BLaER1 treated with 17β-estradiol and CSF1 and Interleukin-3, amounts not matched to agents 10 nM and 100 nM (cell line): ENCODE measurements around the gene CACNG4.

ENCODE experiments used
- H3K27ac ChIP-seq, 11 experiments: shearing (Covaris generic); formaldehyde crosslinking; 2 replicates each; pipeline ENCODE4 v1.8.1; 2022
- H3K27me3 ChIP-seq, 11 experiments: shearing (Covaris generic); formaldehyde crosslinking; 2 replicates each; pipeline ENCODE4 v1.8.1; 2022
- H3K36me3 ChIP-seq, 11 experiments: shearing (Covaris generic); formaldehyde crosslinking; 2 replicates each; pipeline ENCODE4 v1.8.1; 2022
- H3K4me1 ChIP-seq, 10 experiments: shearing (Covaris generic); formaldehyde crosslinking; 2 replicates each; pipeline ENCODE4 v1.8.1; 2022
- H3K4me2 ChIP-seq, 11 experiments: shearing (Covaris generic); formaldehyde crosslinking; 2 replicates each; pipeline ENCODE4 v1.8.1; 2022
- H3K4me3 ChIP-seq, 10 experiments: shearing (Covaris generic); formaldehyde crosslinking; 2 replicates each; pipeline ENCODE4 v1.8.1; 2022
- H3K9ac ChIP-seq, 11 experiments: shearing (Covaris generic); formaldehyde crosslinking; 2 replicates each; pipeline ENCODE4 v1.8.1; 2022
- H3K9me3 ChIP-seq, 11 experiments: shearing (Covaris generic); formaldehyde crosslinking; replicated peaks in 1 of 11; 2 replicates each; pipeline ENCODE4 v1.8.1; 2022
- H4K20me1 ChIP-seq, 11 experiments: shearing (Covaris generic); formaldehyde crosslinking; 2 replicates each; pipeline ENCODE4 v1.8.1; 2022
- Cebpa-rat ChIP-seq, 11 experiments: shearing (Covaris generic); IDR thresholded peaks; 2 replicates each; pipeline ENCODE4 v1.8.1; 2022

CACNG4 gene

DNA sequence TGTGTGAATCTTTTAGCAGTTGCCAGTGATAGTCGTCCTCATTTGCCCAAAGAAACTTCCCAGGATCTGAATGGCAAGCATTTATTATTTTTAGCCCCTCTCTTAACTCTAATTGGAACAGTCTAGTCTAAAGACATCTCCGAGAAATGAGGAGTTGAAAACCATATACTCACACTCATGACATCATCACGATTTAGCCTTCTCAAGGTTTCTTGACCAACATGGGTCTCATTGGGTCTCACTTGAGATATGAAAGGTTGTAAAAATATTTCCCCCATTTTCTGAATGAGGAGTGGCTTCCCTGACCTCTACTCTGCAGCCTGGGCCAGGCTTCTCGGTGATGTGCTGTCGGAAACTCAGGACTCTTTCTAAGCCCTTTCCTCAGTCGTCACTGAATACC is 42.8 kb downstream of the CACNG4 start:
- Histone ChIP-seq H3K4me2 (no peak overlapping the region), H3K36me3 (no peaks in the 10 kb centered on the region), H3K9me3 (peaks cover 0 to 6% (median 0%) of the 10 kb centered on the region in 11 experiments; a peak in 1 of 22 replicates), H4K20me1 (no peaks in the 10 kb centered on the region), H3K4me1 (peaks cover 0 to 24% (median 12%) of the 10 kb centered on the region in 10 experiments; a peak in 13 of 20 replicates), H3K27ac (no peak overlapping the region), H3K9ac (no peak overlapping the region), H3K27me3 (no peaks in the 10 kb centered on the region), H3K4me3 (no peak overlapping the region)
- TF ChIP-seq Cebpa-rat (IDR thresholded peaks at IDR 0.05) = no peak

DNA sequence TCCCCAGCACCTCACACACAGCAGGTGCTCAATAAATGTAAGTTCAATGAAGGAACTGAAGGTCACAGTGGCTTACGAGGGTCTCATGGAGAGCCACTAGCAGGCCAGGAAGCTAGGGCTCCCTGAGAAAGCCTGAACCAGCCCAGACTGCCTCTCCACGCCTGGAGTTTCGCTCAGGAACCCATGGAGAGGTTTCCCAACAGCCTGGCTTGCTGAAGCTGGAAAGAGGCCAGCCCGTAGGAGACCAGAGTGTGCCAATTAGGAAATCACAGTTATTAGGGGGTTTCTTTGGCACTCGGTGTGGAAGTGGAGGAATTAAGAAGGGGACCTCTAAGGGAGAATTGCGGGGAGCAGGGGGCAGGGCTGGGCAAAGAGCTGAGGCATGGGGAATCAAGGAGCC is 43.6 kb downstream of the CACNG4 start:
- Histone ChIP-seq H3K9ac (no peak overlapping the region), H3K36me3 (no peaks in the 10 kb centered on the region), H3K27me3 (no peaks in the 10 kb centered on the region), H3K27ac (no peak overlapping the region), H3K4me2 (no peak overlapping the region), H4K20me1 (no peaks in the 10 kb centered on the region), H3K4me1 (peaks cover 0 to 24% (median 12%) of the 10 kb centered on the region in 10 experiments; a peak in 13 of 20 replicates), H3K4me3 (no peak overlapping the region), H3K9me3 (0 out of 22 replicates have a peak, but pooled peaks cover 0 to 6% (median 0%) of the 10 kb centered on the region in 11 experiments)
- no peak for TF ChIP-seq Cebpa-rat (IDR thresholded peaks at IDR 0.05)

DNA sequence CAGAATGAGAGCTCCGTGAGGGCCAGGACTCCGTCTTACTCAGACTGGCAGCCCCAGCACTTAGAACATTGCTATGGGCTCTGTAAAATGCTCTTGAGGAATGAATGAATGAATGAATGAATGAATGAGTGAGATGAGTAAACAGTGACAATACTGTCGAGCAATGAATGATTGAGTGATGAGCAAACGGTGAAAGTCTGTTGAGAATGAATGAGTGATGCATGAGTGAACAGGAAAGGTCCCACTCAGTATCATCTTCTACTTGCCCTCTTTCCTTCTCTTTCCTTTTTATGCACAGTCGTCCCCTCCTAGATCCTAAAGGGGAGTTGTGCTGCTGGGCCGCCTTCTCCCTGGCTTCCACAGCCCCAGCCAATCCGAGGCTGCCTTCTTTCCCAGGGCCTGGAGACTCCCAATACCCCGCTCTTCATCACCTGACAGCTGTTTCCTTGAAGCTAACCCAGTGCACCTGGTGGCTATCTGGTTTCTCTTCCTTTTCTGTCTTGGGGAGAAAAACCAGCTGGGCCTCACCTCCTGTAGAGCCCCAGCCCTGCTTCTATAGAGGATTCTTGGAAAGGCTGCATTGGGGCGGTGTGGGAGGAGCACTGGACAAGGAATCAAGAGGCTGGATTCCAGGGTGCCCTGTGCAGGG is 47.1 kb downstream of the CACNG4 start:
- TF ChIP-seq Cebpa-rat (IDR thresholded peaks at IDR 0.05) = no peak
- no peaks in the 10 kb centered on the region for H4K20me1 ChIP-seq
- no peak overlapping the region for H3K9ac ChIP-seq
- H3K9me3 ChIP-seq = 0 out of 22 replicates have a peak, but pooled peaks cover 0 to 6% (median 0%) of the 10 kb centered on the region in 11 experiments
- peaks cover 0 to 12% (median 3%) of the 10 kb centered on the region in 10 experiments; a peak in 7 of 20 replicates for H3K4me1 ChIP-seq
- no peaks in the 10 kb centered on the region for H3K27me3 ChIP-seq
- no peak overlapping the region for H3K4me3 ChIP-seq
- H3K36me3 ChIP-seq = no peaks in the 10 kb centered on the region
- peak overlapping the region in 6 of 11 experiments; percentile 8 to 56 (median 27); a peak in 9 of 22 replicates for H3K4me2 ChIP-seq
- no peak overlapping the region for H3K27ac ChIP-seq

DNA sequence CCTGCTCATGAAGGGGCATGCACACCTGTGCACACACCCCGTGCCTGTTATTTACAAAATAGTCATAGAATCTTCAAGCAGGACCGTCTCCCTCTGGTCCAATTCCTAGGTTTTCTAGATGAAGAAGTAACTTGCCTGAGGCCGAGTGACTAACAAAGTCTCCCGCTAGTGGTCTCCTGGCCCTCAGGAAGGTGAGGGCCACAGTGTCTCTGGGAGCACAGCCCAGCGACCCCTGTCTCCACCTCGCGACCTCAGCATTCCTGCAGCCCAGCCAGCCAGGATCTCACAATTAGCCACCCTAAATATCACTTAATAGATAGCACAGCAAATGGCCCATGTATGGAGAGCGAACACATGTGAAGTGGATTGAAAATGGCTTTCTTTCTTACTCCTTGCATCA is 49.4 kb downstream of the CACNG4 start:
- Histone ChIP-seq H3K27ac (no peak overlapping the region), H3K36me3 (no peaks in the 10 kb centered on the region), H3K9me3 (0 out of 22 replicates have a peak, but pooled peaks cover 0 to 4% (median 0%) of the 10 kb centered on the region in 11 experiments), H3K4me2 (no peak overlapping the region), H3K27me3 (no peaks in the 10 kb centered on the region), H3K4me3 (no peak overlapping the region), H3K4me1 (peaks cover 0 to 21% (median 3%) of the 10 kb centered on the region in 10 experiments; a peak in 7 of 20 replicates), H3K9ac (no peak overlapping the region), H4K20me1 (no peaks in the 10 kb centered on the region)
- no peak for TF ChIP-seq Cebpa-rat (IDR thresholded peaks at IDR 0.05)

DNA sequence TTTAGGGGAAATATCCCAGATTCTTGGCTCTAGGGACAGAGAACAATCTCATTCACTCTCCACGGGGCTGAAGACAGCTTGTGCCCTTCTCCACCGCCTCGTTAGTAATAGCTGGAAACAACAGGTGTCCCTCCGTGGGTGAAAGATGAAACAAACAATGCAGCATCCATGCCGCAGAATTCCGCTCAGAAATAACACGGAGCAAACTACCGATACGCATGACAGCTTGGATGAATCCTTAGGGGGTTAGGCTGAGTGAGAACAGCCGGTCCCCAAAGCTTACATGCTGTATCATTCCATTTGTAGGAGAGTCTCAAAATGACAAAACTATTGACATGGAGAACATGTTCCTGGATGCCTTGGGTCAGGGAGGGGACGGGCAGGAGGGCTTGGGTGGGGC is 50.5 kb downstream of the CACNG4 start:
- Histone ChIP-seq H3K9me3 (no peaks in the 10 kb centered on the region), H3K4me3 (no peak overlapping the region), H3K9ac (no peak overlapping the region), H3K27me3 (no peaks in the 10 kb centered on the region), H3K36me3 (no peaks in the 10 kb centered on the region), H3K27ac (no peak overlapping the region), H4K20me1 (no peaks in the 10 kb centered on the region), H3K4me2 (no peak overlapping the region), H3K4me1 (peaks cover 0 to 21% (median 3%) of the 10 kb centered on the region in 10 experiments; a peak in 7 of 20 replicates)
- no peak for TF ChIP-seq Cebpa-rat (IDR thresholded peaks at IDR 0.05)

DNA sequence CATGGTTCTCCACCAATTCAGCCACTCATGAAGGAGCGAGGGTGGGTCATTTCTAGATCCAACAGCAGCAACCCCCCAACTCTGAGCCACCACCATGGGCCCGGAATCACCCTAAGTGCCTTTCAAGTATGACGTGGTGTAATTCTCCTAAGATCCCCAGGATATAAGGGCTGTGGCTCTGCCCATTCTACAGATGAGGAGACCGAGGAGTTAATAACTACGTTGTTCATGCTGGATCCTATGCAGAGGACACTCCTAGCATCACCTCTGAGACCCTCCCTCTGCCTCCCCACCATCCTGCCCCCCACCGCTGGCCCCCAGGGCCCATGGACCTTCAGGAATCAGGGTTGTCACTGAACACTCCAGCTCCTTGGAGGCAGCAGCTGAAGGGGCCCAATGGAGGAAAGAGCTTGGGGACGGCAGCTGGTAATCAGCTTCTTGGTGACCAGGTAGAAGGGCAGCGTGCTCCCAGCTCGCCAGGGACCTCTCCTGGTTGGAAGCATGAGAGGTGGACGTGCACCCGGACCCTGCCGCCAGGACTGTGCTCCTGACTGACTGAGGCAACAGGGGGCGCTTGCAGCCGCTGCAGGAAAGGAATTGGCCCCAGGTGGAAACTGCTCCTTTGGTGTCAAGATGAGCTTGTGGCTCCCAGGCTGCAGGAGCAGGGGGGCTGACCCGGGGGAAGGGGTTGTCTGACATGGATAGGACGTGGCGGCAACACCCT is 51.7 kb downstream of the CACNG4 start:
- H3K9me3 ChIP-seq = no peaks in the 10 kb centered on the region
- no peaks in the 10 kb centered on the region for H4K20me1 ChIP-seq
- no peak for TF ChIP-seq Cebpa-rat (IDR thresholded peaks at IDR 0.05)
- no peaks in the 10 kb centered on the region for H3K27me3 ChIP-seq
- H3K4me1 ChIP-seq = peaks cover 0 to 19% (median 3%) of the 10 kb centered on the region in 10 experiments; a peak in 11 of 20 replicates
- H3K36me3 ChIP-seq = no peaks in the 10 kb centered on the region
- H3K4me3 ChIP-seq = no peak overlapping the region
- no peak overlapping the region for H3K9ac ChIP-seq
- H3K27ac ChIP-seq = no peak overlapping the region
- no peak overlapping the region for H3K4me2 ChIP-seq

DNA sequence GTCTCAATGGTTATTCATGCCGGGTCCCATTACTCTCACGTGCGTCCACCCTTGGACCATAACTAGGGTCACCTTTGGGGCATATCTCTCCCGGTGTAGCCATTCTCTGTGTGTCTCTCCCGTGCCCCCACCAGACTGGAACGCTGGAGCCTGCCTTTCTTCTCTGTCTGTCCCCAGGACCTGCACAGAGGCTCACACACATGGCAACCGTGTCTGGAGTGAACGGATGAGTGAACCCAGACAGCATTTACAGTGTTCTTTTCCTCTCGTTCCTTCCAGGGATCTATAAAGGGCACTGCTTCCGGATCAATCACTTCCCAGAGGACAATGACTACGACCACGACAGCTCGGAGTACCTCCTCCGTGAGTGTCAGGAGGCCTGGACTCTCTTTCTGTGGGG is 53.4 kb downstream of the CACNG4 start:
- Histone ChIP-seq H3K36me3 (no peaks in the 10 kb centered on the region), H3K4me1 (peaks cover 0 to 10% (median 6%) of the 10 kb centered on the region in 10 experiments; a peak in 9 of 20 replicates), H3K27me3 (no peaks in the 10 kb centered on the region), H3K9ac (no peak overlapping the region), H3K4me2 (peak overlapping the region in 2 of 11 experiments; percentile 2 to 5; a peak in 1 of 22 replicates), H3K9me3 (no peaks in the 10 kb centered on the region), H3K27ac (no peak overlapping the region), H3K4me3 (no peak overlapping the region), H4K20me1 (no peaks in the 10 kb centered on the region)
- TF ChIP-seq Cebpa-rat (IDR thresholded peaks at IDR 0.05) = no peak

DNA sequence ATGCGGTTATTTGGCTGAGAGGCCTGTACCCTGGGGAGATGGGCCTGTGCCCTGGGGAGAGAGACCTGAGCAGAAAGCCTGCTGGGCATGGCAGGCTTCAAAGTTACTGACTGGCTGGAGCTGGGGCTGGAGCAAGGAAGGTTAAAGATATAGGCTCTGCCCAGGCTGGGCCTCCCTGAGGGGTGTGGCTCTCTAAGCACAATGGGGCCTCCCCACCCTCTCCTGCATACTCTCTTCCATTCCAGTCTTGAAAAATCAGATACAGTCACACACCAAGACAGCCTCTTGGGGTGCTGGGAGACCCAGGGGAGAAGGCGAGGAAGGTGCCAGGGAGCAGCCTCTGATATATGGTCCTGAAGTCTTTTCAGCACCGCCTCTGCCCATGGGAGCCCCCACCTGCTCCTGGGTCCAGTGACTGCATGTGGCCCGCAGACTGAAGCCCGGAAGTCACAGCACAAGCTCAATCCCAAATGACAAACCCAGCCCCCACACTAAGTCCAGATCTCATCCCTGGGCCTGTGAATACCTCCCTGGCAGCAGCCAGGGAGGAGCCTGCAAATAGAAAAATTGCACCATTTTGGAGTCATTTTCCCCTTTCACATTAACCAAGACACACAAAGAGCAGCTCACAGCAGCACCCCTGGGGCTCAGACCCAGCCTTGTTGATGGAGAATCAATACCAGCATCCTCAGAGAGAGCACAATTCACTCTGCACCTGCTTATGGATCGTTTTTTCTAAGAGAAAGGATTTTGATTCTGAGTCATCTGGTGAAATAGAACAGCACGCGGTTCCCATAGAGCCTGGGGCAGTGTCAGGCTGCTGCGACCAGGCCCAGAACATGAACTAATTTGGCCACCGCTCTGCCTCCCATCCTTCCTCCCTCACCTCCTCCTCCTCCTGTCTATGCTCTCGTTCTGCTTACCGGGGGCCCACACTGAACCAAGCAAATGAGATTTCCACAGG is 54.2 kb downstream of the CACNG4 start:
- H3K27me3 ChIP-seq = no peaks in the 10 kb centered on the region
- H3K27ac ChIP-seq = no peak overlapping the region
- no peak overlapping the region for H3K9ac ChIP-seq
- H3K4me3 ChIP-seq = no peak overlapping the region
- H3K4me2 ChIP-seq = peak overlapping the region in 2 of 11 experiments; percentile 2 to 5; a peak in 1 of 22 replicates
- H3K9me3 ChIP-seq = no peaks in the 10 kb centered on the region
- H3K4me1 ChIP-seq = peaks cover 0 to 10% (median 6%) of the 10 kb centered on the region in 10 experiments; a peak in 9 of 20 replicates
- no peaks in the 10 kb centered on the region for H4K20me1 ChIP-seq
- TF ChIP-seq Cebpa-rat (IDR thresholded peaks at IDR 0.05) = no peak
- H3K36me3 ChIP-seq = no peaks in the 10 kb centered on the region
